NCI-H2196 treated with DMSO at 0.1 percent for 48 hours (cell line): ENCODE data around the gene REX1BD.

Experiments
- DNase-seq: peaks from one replicate; lab custom pipeline; 2025; ENCODE audit not compliant: unreplicated experiment; lab: John Stamatoyannopoulos, UW

The REX1BD gene

GRCh38 chr19:18613589-18614234 is 25.1 kb downstream of the REX1BD start:
- DNase-seq = no peak

- no peak for DNase-seq
Observed at GRCh38 chr19:18616023-18616422, 27.4 kb downstream of the REX1BD start.

- DNase-seq = no peak
Observed at GRCh38 chr19:18617562-18617961, 29.0 kb downstream of the REX1BD start.

GRCh38 chr19:18618236-18618635 is 29.6 kb downstream of the REX1BD start:
- no peak for DNase-seq

GRCh38 chr19:18620311-18620710 is 31.7 kb downstream of the REX1BD start:
- no peak for DNase-seq

- no peak for DNase-seq
Observed at GRCh38 chr19:18620902-18621301, 32.3 kb downstream of the REX1BD start.

- no peak for DNase-seq
Observed at GRCh38 chr19:18626906-18627305, 38.3 kb downstream of the REX1BD start.

- no peak for DNase-seq
Observed at GRCh38 chr19:18629166-18630088, 40.8 kb downstream of the REX1BD start.

GRCh38 chr19:18633321-18633720 is 44.7 kb downstream of the REX1BD start:
- DNase-seq = peak; percentile 73

GRCh38 chr19:18634612-18635297 is 46.2 kb downstream of the REX1BD start:
- DNase-seq = no peak

- no peak for DNase-seq
Observed at GRCh38 chr19:18635831-18636182, 47.2 kb downstream of the REX1BD start.

- peak; percentile 99 for DNase-seq
Observed at GRCh38 chr19:18636183-18636968, 47.8 kb downstream of the REX1BD start.

- DNase-seq = no peak
Observed at GRCh38 chr19:18636969-18637629, 48.5 kb downstream of the REX1BD start, which contains the start of gene KLHL26. Gene KLHL26 (plus strand): TSS chr19:18637028. CDS start chr19:18637055, 27 bp downstream.

- peak; percentile 61 for DNase-seq
Observed at GRCh38 chr19:18637673-18638630, 49.4 kb downstream of the REX1BD start.

- DNase-seq = no peak
Observed at GRCh38 chr19:18639706-18640243, 51.2 kb downstream of the REX1BD start.
